ENCODE measurements around the gene GPR6. TPM values are rescaled to one million over a fixed set of nuclear protein-coding genes. Genes with fewer than 3 reads are reported as not detected.

The GPR6 gene
- total RNA-seq, 1 donor from 2014 or later: not detected

DNA sequence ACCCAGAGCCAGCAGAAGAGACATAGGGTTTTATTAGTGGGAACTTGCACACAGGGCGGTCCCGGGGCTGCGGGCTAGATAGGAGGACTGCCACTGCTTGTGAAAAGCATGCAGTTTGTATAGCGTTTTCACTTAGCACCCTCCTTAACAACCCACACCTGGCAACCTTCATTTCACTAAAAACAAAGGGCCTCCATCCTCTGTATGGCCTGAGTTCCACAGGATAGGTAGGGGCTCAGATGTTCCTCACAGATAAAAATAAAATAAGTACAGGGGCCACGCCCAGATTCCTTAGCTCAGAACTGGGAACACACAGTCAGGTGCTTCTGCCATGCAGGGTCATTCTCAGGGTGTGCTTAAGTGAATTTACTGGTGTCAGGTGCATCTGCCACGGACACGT is 39.8 kb downstream of the GPR6 start:
- peaks cover 9% of the 10 kb centered on the region for H3K4me1 Mint-ChIP-seq (ENCODE audit: low read depth)
- no peak overlapping the region for H3K27ac Mint-ChIP-seq
- H3K4me3 Mint-ChIP-seq: no peak overlapping the region
- H3K27me3 Mint-ChIP-seq (ENCODE audit: insufficient read depth): no peaks in the 10 kb centered on the region
- no peak for DNase-seq (ENCODE audit: low spot score)
- intact Hi-C loops (cut with micrococcal nuclease): no loop called here
- no peaks in the 10 kb centered on the region for H3K9me3 Mint-ChIP-seq
- H3K36me3 Mint-ChIP-seq (ENCODE audit: low read depth): no peaks in the 10 kb centered on the region

DNA sequence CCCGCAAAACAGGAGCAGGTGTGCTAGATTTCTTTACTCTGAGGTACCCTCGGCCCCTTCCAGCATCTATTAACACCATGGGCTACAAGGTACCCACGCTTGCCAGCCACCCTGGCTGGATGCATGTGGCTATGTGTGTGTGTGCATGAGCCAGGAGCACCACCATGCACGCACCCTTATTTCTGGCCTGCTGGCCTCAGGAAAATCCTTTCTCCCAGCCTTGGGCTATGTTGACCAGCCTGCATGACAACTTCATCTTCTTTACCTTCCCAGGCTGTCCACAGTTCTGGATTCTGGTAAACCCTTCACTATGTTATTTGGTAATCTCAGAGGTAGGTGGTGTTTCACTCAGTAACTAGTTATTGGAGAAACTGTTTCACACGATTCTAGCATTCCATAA is 40.4 kb downstream of the GPR6 start:
- Mint-ChIP-seq H3K36me3 (ENCODE audit: low read depth) (no peaks in the 10 kb centered on the region), H3K4me1 (ENCODE audit: low read depth) (peaks cover 9% of the 10 kb centered on the region), H3K9me3 (no peaks in the 10 kb centered on the region), H3K4me3 (no peak overlapping the region), H3K27ac (no peak overlapping the region), H3K27me3 (ENCODE audit: insufficient read depth) (no peaks in the 10 kb centered on the region)
- no peak for DNase-seq (ENCODE audit: low spot score)
- intact Hi-C loops (cut with micrococcal nuclease): no loop called here

DNA sequence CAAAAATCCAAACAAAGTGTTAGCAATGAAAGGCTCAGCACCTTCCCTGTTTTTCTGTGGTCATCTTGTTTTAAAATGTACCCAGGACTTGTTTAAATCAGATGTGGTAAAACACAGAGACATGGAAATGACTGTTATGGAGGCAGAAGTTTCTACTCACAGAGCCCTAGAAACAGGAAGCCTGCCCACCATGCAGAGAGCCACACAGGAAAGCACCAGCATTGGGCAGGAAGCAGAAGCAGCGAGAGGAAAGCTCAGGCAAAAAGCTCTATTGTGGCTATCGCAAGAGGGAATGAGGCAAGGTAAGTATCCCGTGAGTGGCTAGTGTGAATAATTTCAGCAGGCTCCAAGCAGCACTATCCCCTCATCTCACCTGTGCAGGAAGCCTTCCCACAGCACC is 42.8 kb downstream of the GPR6 start:
- no peaks in the 10 kb centered on the region for H3K27me3 Mint-ChIP-seq (ENCODE audit: insufficient read depth)
- peaks cover 9% of the 10 kb centered on the region for H3K4me1 Mint-ChIP-seq (ENCODE audit: low read depth)
- no peak for DNase-seq (ENCODE audit: low spot score)
- H3K9me3 Mint-ChIP-seq: no peaks in the 10 kb centered on the region
- intact Hi-C loops (cut with micrococcal nuclease): no loop called here
- H3K4me3 Mint-ChIP-seq: no peak overlapping the region
- no peak overlapping the region for H3K27ac Mint-ChIP-seq
- no peaks in the 10 kb centered on the region for H3K36me3 Mint-ChIP-seq (ENCODE audit: low read depth)

DNA sequence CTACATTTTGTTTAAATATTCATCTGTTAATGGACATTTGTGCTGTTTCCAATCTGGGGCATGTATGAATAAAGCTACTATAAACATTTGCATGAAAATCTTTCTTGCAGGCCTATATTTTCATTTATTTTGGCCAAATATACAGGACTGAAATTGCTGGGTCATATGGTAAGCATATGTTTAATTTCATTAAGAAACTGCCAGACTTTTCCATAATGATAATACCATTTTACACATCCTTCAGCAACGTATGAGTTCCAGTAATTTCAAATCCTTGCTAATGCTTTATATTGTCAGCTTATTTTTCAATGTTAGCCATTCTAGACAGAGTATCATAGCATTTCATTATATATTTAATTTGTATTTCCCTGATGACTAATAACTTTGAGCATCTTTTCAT is 51.0 kb downstream of the GPR6 start:
- DNase-seq (ENCODE audit: low spot score): no peak
- Mint-ChIP-seq H3K4me3 (no peak overlapping the region), H3K27ac (no peak overlapping the region), H3K4me1 (ENCODE audit: low read depth) (no peaks in the 10 kb centered on the region), H3K36me3 (ENCODE audit: low read depth) (no peaks in the 10 kb centered on the region), H3K9me3 (no peaks in the 10 kb centered on the region), H3K27me3 (ENCODE audit: insufficient read depth) (no peaks in the 10 kb centered on the region)
- intact Hi-C loops (cut with micrococcal nuclease): no loop called here

Other genes starting within 250 kb of the GPR6 start
- gene WASF1, start 201.4 kb downstream of the GPR6 start, total RNA-seq: 2.0 and 2.3 TPM in 2 replicates
- 22.9 and 30.0 TPM in 2 replicates for gene CDC40, start 202.1 kb downstream of the GPR6 start, total RNA-seq

All from activated T-helper 1 cell treated with anti-CD3 and anti-CD28 coated beads, Interleukin-12 subunit alpha, Interleukin-12 subunit beta, Interleukin-2, Interleukin-4 antibody, amounts not matched to agents 30 ng/mL and 10 ng/mL and 1 ng/mL, durations not matched to agents 14 hours and 24 hours and 36 hours (primary cell).